B cell (primary cell): ENCODE data around the gene PDX1. TPM values are rescaled to one million over a fixed set of nuclear protein-coding genes. Genes with fewer than 3 reads are reported as not detected.

Source experiments
- ATAC-seq: fragments of 200-7000 bp; cut with Tn5 transposase; one replicate; pipeline ENCODE4 v1.10.0; 2021; ENCODE audit warnings: low read depth, mild to moderate bottlenecking, moderate number of reproducible peaks, moderate library complexity
- CTCF ChIA-PET: fragments of 350-600 bp; sonication (Branson Sonifier 250); formaldehyde crosslinking; loops from one replicate; lab custom pipeline; 2021; ENCODE audit warnings: antibody characterized with exemption, inconsistent platforms; lab: Charles Lee
- POLR2A ChIA-PET: fragments of 350-600 bp; sonication (Branson Sonifier 250); formaldehyde crosslinking; loops from one replicate; lab custom pipeline; 2021; ENCODE audit warnings: antibody characterized with exemption; lab: Charles Lee
- DNase-seq: peaks from one replicate; pipeline ENCODE4 v3.0.0; 2013
- H2AFZ ChIP-seq: 2 replicates; pipeline ENCODE4 v1.6.1; 2012; ENCODE audit warnings: mild to moderate bottlenecking, low read depth, low read length; ENCODE audit not compliant: insufficient read depth, poor library complexity, severe bottlenecking
- H3K27ac ChIP-seq, 2 donors: 1 replicate in 1 of 2; 2 replicates in 1 of 2; pipeline ENCODE4 v1.5.1; 2012 to 2013; ENCODE audit warnings: low read length in 2 of 2, mild to moderate bottlenecking in 2 of 2, moderate library complexity in 1 of 2
- H3K27me3 ChIP-seq, 4 experiments: fragments of 200-600 bp in 1 of 4; sonication (generic) in 1 of 4; replicated peaks in 1 of 4; 1 replicate in 2 of 4; 2 replicates in 2 of 4; pipeline versions ENCODE4 v1.6.1 to v1.7.0; 2013 to 2016; ENCODE audit warnings: low read length in 3 of 4, mild to moderate bottlenecking in 2 of 4, mixed read lengths in 1 of 4, moderate library complexity in 1 of 4; ENCODE audit not compliant: insufficient read depth in 4 of 4, control insufficient read depth in 3 of 4; ENCODE audit errors: control extremely low read depth in 1 of 4
- H3K36me3 ChIP-seq, 2 experiments: replicated peaks in 1 of 2; 1 replicate in 1 of 2; 2 replicates in 1 of 2; pipeline versions ENCODE4 v1.6.1 to v1.7.1; 2013; ENCODE audit warnings: low read length in 1 of 2; ENCODE audit not compliant: insufficient read depth in 2 of 2, control insufficient read depth in 1 of 2; ENCODE audit errors: control extremely low read depth in 1 of 2, extremely low read depth in 1 of 2
- H3K4me1 ChIP-seq, 2 donors: fragments of 200-600 bp in 1 of 2; sonication (generic) in 1 of 2; 1 replicate in 1 of 2; 2 replicates in 1 of 2; pipeline versions ENCODE4 v1.5.1 to v1.6.1; 2013 to 2017; ENCODE audit warnings: low read length in 2 of 2; ENCODE audit not compliant: control insufficient read depth in 2 of 2, insufficient read depth in 2 of 2
- H3K4me2 ChIP-seq: replicated peaks from 2 replicates; pipeline ENCODE3; 2012; ENCODE audit warnings: mild to moderate bottlenecking, low read depth, low read length; ENCODE audit not compliant: poor library complexity, severe bottlenecking
- H3K4me3 ChIP-seq, 5 experiments: fragments of 200-600 bp in 1 of 5; sonication (generic) in 1 of 5; 1 replicate in 3 of 5; 2 replicates in 2 of 5; pipeline versions ENCODE4 v1.5.1 to v1.7.0; 2011 to 2016; ENCODE audit warnings: low read length in 4 of 5, mild to moderate bottlenecking in 4 of 5, low read depth in 2 of 5, control low read depth in 1 of 5, moderate library complexity in 1 of 5; ENCODE audit not compliant: insufficient read depth in 1 of 5; ENCODE audit errors: control extremely low read depth in 1 of 5, extremely low read depth in 1 of 5
- H3K79me2 ChIP-seq: fragments of 200-600 bp; sonication (generic); one replicate; pipeline ENCODE4 v1.6.0; 2016; ENCODE audit warnings: low read length; ENCODE audit not compliant: control insufficient read depth, insufficient read depth
- H3K9ac ChIP-seq: fragments of 200-600 bp; sonication (generic); 2 replicates; pipeline ENCODE4 v1.6.1; 2017; ENCODE audit warnings: mild to moderate bottlenecking, low read length, moderate library complexity
- H3K9me3 ChIP-seq, 3 donors: one replicate each; pipeline versions ENCODE4 v1.6.1 to v1.7.1; 2013; ENCODE audit warnings: low read length in 2 of 3; ENCODE audit not compliant: control insufficient read depth in 2 of 3, insufficient read depth in 1 of 3; ENCODE audit errors: control extremely low read depth in 1 of 3
- H4K20me1 ChIP-seq: 2 replicates; pipeline ENCODE4 v1.6.0; 2012; ENCODE audit warnings: mild to moderate bottlenecking, low read length; ENCODE audit not compliant: insufficient read depth, control insufficient read depth, poor library complexity, severe bottlenecking
- H3K27ac Mint-ChIP-seq: one replicate; pipeline ENCODE4 v1.8.0; 2021; ENCODE audit warnings: mixed read lengths
- H3K27me3 Mint-ChIP-seq: one replicate; pipeline ENCODE4 v1.8.0; 2021; ENCODE audit warnings: mixed read lengths
- H3K4me1 Mint-ChIP-seq: one replicate; pipeline ENCODE4 v1.8.0; 2021; ENCODE audit warnings: mixed read lengths
- H3K4me3 Mint-ChIP-seq: one replicate; pipeline ENCODE4 v1.8.0; 2021; ENCODE audit warnings: mixed read lengths
- H3K9me3 Mint-ChIP-seq: one replicate; pipeline ENCODE4 v1.8.0; 2022; ENCODE audit warnings: mixed read lengths; ENCODE audit not compliant: insufficient read depth
- EZH2 ChIP-seq: IDR thresholded peaks from 2 replicates; pipeline ENCODE4 v1.6.1; 2012; ENCODE audit warnings: borderline replicate concordance, low read depth, mild to moderate bottlenecking, moderate library complexity, low read length; ENCODE audit not compliant: insufficient read depth, poor library complexity, severe bottlenecking
- WGBS: methylation state at CpG from one replicate; pipeline ENCODE4 v1.1.5; 2013; ENCODE audit warnings: missing lambda C conversion rate; ENCODE audit not compliant: insufficient coverage; 5-methylcytosine and 5-hydroxymethylcytosine counted together
- intact Hi-C: fragments of 100-400 bp; cut with micrococcal nuclease; formaldehyde crosslinking; loops from one replicate; pipeline ENCODE4 v1.10.0; 2022
- polyA plus RNA-seq: library from polyadenylated mRNA; depleted of rRNA; stranded (reverse); fragments of >200 nt; gene quantifications from 2 replicates; pipeline ENCODE4 v1.2.3, GENCODE V29; 2012
- total RNA-seq, 2 donors: library from RNA; stranded (reverse); fragments of 120-200 nt in 1 of 2; gene quantifications; 1 replicate in 1 of 2; 2 replicates in 1 of 2; pipeline versions ENCODE4 v1.2.3 to v1.2.4, GENCODE V29; 2013 to 2022
- TF ChIP-seq, protein P1 (sequence below): fragments of 200-600 bp; IDR thresholded peaks from one replicate; pipeline ENCODE4 v1.8.0; 2022; ENCODE audit warnings: antibody characterized with exemption, mild to moderate bottlenecking

The PDX1 gene
- total and polyA plus RNA-seq, 2 donors (not counting 1 experiment from before 2014, with no cell fraction given), result not detected

GRCh38 chr13:27915301-27916207 is 4.2 kb upstream of the PDX1 start:
- peaks cover 18% of the 10 kb centered on the region for H3K4me1 Mint-ChIP-seq
- peaks cover 4% of the 10 kb centered on the region for H3K9me3 Mint-ChIP-seq
- H3K36me3 ChIP-seq, result no peaks in the 10 kb centered on the region
- H3K4me3 Mint-ChIP-seq, result no peak overlapping the region
- H3K4me3 ChIP-seq, result no peak overlapping the region
- no peak overlapping the region for H3K4me2 ChIP-seq
- H3K4me1 ChIP-seq, result peaks cover 32 to 35% of the 10 kb centered on the region in 2 donors
- ChIA-PET POLR2A (interaction anchor here (0.9 kb wide), 1 partner anchor 9 kb away, joined by 3 read pairs; no protein-coding TSS in a partner anchor), CTCF (interaction anchor here (0.6 to 1.7 kb wide), 5 partner anchors 12 to 941 kb away, joined by 3 to 6 read pairs (median 3); no protein-coding TSS in a partner anchor)
- H3K9me3 ChIP-seq, result peaks cover 0 to 39% (median 10%) of the 10 kb centered on the region in 3 donors
- H3K27ac ChIP-seq, result no peak overlapping the region
- H2AFZ ChIP-seq, result no peak overlapping the region
- H3K27me3 Mint-ChIP-seq, result peaks cover 64% of the 10 kb centered on the region
- H4K20me1 ChIP-seq, result no peaks in the 10 kb centered on the region
- H3K79me2 ChIP-seq, result no peaks in the 10 kb centered on the region
- intact Hi-C loops, result loop anchor here (2.0 to 10.0 kb wide), 2 partner anchors 39 to 81 kb away; no protein-coding TSS in a partner anchor
- H3K27me3 ChIP-seq, result peaks cover 0 to 74% (median 53%) of the 10 kb centered on the region in 4 experiments
- whole genome bisulfite sequencing, result 74% methylated on average over 6 of the region's 10 CpGs
- H3K27ac Mint-ChIP-seq, result no peak overlapping the region
- no peak for ATAC-seq
- H3K9ac ChIP-seq, result no peak overlapping the region
- DNase-seq, result no peak
- TF ChIP-seq, protein P1, sequence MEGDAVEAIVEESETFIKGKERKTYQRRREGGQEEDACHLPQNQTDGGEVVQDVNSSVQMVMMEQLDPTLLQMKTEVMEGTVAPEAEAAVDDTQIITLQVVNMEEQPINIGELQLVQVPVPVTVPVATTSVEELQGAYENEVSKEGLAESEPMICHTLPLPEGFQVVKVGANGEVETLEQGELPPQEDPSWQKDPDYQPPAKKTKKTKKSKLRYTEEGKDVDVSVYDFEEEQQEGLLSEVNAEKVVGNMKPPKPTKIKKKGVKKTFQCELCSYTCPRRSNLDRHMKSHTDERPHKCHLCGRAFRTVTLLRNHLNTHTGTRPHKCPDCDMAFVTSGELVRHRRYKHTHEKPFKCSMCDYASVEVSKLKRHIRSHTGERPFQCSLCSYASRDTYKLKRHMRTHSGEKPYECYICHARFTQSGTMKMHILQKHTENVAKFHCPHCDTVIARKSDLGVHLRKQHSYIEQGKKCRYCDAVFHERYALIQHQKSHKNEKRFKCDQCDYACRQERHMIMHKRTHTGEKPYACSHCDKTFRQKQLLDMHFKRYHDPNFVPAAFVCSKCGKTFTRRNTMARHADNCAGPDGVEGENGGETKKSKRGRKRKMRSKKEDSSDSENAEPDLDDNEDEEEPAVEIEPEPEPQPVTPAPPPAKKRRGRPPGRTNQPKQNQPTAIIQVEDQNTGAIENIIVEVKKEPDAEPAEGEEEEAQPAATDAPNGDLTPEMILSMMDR, result no peak
- TF ChIP-seq EZH2, result no peak
